ENCODE measurements around the gene MFRP. TPM values are rescaled to one million over a fixed set of nuclear protein-coding genes. Genes with fewer than 3 reads are reported as not detected.
"Not testable (repeated sequence)": the region's sequence is repeated elsewhere in the genome, so short reads cannot be mapped to it uniquely, and the experiment has no call there.

Gene MFRP
- total RNA-seq, 3 donors from 2014 or later (not counting 1 experiment from before 2014, with no cell fraction given) = not detected

DNA sequence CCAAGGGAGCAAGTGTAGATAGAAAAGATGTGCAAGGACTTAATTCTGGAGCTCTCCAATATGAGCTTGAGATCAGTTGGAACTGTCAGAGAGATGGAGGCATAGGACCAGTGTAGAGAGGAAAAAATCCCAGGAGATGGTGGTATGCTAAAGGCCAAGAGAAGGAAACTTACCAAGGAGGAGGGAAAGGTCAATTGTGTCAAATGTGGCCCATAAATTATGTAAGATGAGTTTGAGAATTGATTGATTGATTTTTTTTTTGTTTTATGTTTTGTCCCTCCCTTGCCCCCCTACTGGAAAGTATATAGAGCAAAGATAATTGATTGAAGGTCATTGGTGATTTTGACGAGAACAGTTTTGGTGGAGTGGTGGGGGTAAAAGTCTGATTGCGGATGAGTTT, 37.8 kb upstream of the MFRP start:
- H3K4me3 Mint-ChIP-seq = no peak overlapping the region
- ATAC-seq = no peak
- H3K4me3 ChIP-seq (ENCODE audit: low read length) = no peak overlapping the region

GRCh38 chr11:119382513-119382912, 36.0 kb upstream of the MFRP start:
- H3K27ac ChIP-seq (ENCODE audit: low read length); H3K9me3 ChIP-seq (ENCODE audit: control insufficient read depth, insufficient read depth, low read length); H3K9me3 Mint-ChIP-seq; intact Hi-C loops (cut with micrococcal nuclease); H3K4me1 Mint-ChIP-seq; H3K27me3 ChIP-seq (ENCODE audit: control insufficient read depth, insufficient read depth, low read length); H3K36me3 Mint-ChIP-seq; H3K27me3 Mint-ChIP-seq (ENCODE audit: low read depth in 2 of 2); H3K36me3 ChIP-seq (ENCODE audit: control insufficient read depth, insufficient read depth, low read length); H3K4me3 ChIP-seq (ENCODE audit: low read length); DNase-seq; H3K27ac Mint-ChIP-seq; H3K4me3 Mint-ChIP-seq; ATAC-seq: not testable (repeated sequence)
- WGBS (ENCODE audit: insufficient coverage) = 85% methylated on average over 14 of the region's 14 CpGs
- H3K4me1 ChIP-seq (ENCODE audit: control insufficient read depth, insufficient read depth, low read length) = peaks cover 18% of the 10 kb centered on the region

More for the DNA sequence above, 37.8 kb upstream of the MFRP start:
- Mint-ChIP-seq H3K27me3 (ENCODE audit: low read depth in 2 of 2) (peaks cover 0 to 6% of the 10 kb centered on the region in 2 donors), H3K36me3 (no peaks in the 10 kb centered on the region), H3K9me3 (no peaks in the 10 kb centered on the region), H3K27ac (no peak overlapping the region), H3K4me1 (no peaks in the 10 kb centered on the region)
- DNase-seq = no peak
- WGBS (ENCODE audit: insufficient coverage) = 90% methylated on average over 2 of the region's 2 CpGs
- Histone ChIP-seq H3K36me3 (ENCODE audit: control insufficient read depth, insufficient read depth, low read length) (no peaks in the 10 kb centered on the region), H3K27me3 (ENCODE audit: control insufficient read depth, insufficient read depth, low read length) (peaks cover 6% of the 10 kb centered on the region), H3K27ac (ENCODE audit: low read length) (no peak overlapping the region), H3K9me3 (ENCODE audit: control insufficient read depth, insufficient read depth, low read length) (no peaks in the 10 kb centered on the region), H3K4me1 (ENCODE audit: control insufficient read depth, insufficient read depth, low read length) (peaks cover 18% of the 10 kb centered on the region)
- TF ChIP-seq CTCF (IDR thresholded peaks at IDR 0.05) = no peak
- intact Hi-C loops (cut with micrococcal nuclease) = no loop called here

GRCh38 chr11:119382101-119382500, 35.6 kb upstream of the MFRP start:
- TF ChIP-seq CTCF (IDR thresholded peaks at IDR 0.05) = no peak
- intact Hi-C loops (cut with micrococcal nuclease) = no loop called here
- ATAC-seq (no peak), DNase-seq (peak in 1 of 2 donors; percentile 42)
- Mint-ChIP-seq H3K4me3 (no peak overlapping the region), H3K4me1 (no peaks in the 10 kb centered on the region), H3K27ac (no peak overlapping the region), H3K36me3 (no peaks in the 10 kb centered on the region), H3K27me3 (ENCODE audit: low read depth in 2 of 2) (peaks cover 0 to 6% of the 10 kb centered on the region in 2 donors), H3K9me3 (no peaks in the 10 kb centered on the region)
- Histone ChIP-seq H3K9me3 (ENCODE audit: control insufficient read depth, insufficient read depth, low read length) (no peaks in the 10 kb centered on the region), H3K4me1 (ENCODE audit: control insufficient read depth, insufficient read depth, low read length) (peaks cover 18% of the 10 kb centered on the region), H3K27me3 (ENCODE audit: control insufficient read depth, insufficient read depth, low read length) (peaks cover 6% of the 10 kb centered on the region), H3K27ac (ENCODE audit: low read length) (no peak overlapping the region), H3K36me3 (ENCODE audit: control insufficient read depth, insufficient read depth, low read length) (no peaks in the 10 kb centered on the region), H3K4me3 (ENCODE audit: low read length) (peak overlapping the region; percentile 39)
- WGBS (ENCODE audit: insufficient coverage) = 9% methylated on average over 9 of the region's 9 CpGs

DNA sequence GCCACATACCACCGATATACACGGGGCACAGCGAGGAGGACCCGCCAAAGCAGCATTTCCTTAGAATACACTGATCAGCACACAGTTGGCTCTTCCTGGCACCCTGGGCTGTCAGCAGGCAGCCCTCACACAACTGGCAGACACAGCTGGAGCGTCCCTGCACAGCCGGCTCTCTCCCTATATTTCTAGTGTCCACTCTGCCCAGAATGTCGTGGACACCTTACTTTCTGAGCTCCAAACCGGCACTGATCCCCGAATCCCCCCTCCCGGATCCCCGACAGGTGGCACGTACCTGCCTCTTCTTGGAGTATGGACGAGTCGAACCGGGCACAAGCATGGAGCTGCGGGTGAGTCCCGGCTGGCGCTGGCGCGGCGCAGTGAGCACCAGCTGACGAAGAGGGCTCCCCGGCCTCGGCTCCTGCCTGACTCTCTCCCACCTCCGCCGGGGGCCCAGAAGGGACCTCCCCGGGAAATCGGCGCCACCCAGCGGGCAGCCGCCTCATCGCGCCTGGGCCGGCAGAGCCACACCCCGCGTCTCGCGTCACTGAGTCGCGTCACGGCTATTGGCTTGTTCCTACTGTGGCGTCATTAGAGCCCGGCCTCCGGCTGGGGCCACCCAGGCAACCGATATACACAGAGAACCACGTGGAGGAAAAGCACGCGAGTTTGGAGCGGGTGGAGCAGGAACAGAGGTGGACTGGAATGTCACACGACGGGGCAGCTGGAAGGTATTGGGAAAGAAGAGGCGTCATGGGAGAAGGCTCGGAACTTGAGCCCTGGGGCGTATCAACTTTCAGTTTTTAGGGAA, 34.9 kb upstream of the MFRP start, which contains the start of gene USP2:
TSS of gene USP2 (minus strand) at position 510 of the 808 bp plus-strand sequence. CDS start 8,210 bp downstream, outside the sequence.
- Mint-ChIP-seq H3K4me3 (no peak within 1 kb of the TSS), H3K27ac (no peak within 1 kb of the TSS), H3K9me3 (no peaks in the 10 kb centered on the region), H3K4me1 (no peaks in the 10 kb centered on the region), H3K36me3 (no peaks in the 10 kb centered on the region), H3K27me3 (ENCODE audit: low read depth in 2 of 2) (peaks cover 0 to 6% of the 10 kb centered on the region in 2 donors)
- H3K4me3 ChIP-seq (ENCODE audit: low read length) = peak within 1 kb of the TSS; percentile 39
- under 1% methylated on average over 54 of the region's 54 CpGs for WGBS (ENCODE audit: insufficient coverage)
- peaks cover 18% of the 10 kb centered on the region for H3K4me1 ChIP-seq (ENCODE audit: control insufficient read depth, insufficient read depth, low read length)
- TF ChIP-seq CTCF (IDR thresholded peaks at IDR 0.05) = peak; percentile 80
- no peaks in the 10 kb centered on the region for H3K36me3 ChIP-seq (ENCODE audit: control insufficient read depth, insufficient read depth, low read length)
- intact Hi-C loops (cut with micrococcal nuclease) = loop anchor here (1.0 kb wide), 1 partner anchor 25 kb away; no protein-coding TSS in a partner anchor
- H3K27me3 ChIP-seq (ENCODE audit: control insufficient read depth, insufficient read depth, low read length) = peaks cover 6% of the 10 kb centered on the region
- ATAC-seq (peak; percentile 97 to 99 (median 98)), DNase-seq (peak; percentile 98)
- H3K9me3 ChIP-seq (ENCODE audit: control insufficient read depth, insufficient read depth, low read length) = no peaks in the 10 kb centered on the region
- no peak within 1 kb of the TSS for H3K27ac ChIP-seq (ENCODE audit: low read length)

All from natural killer cell (primary cell).